GM21390 (cell line): Measurements from ENCODE around the gene PANX1.
A peak's percentile ranks its signal among the peaks of the same experiment; 100 is the strongest.
"Not testable (repeated sequence)": the region's sequence is repeated elsewhere in the genome, so short reads cannot be mapped to it uniquely, and the experiment has no call there.

ENCODE experiments used
- ATAC-seq: cut with Tn5 transposase; IDR thresholded peaks from one replicate; pipeline ENCODE4 v1.9.1; 2021; ENCODE audit not compliant: unreplicated experiment

PANX1 gene

DNA sequence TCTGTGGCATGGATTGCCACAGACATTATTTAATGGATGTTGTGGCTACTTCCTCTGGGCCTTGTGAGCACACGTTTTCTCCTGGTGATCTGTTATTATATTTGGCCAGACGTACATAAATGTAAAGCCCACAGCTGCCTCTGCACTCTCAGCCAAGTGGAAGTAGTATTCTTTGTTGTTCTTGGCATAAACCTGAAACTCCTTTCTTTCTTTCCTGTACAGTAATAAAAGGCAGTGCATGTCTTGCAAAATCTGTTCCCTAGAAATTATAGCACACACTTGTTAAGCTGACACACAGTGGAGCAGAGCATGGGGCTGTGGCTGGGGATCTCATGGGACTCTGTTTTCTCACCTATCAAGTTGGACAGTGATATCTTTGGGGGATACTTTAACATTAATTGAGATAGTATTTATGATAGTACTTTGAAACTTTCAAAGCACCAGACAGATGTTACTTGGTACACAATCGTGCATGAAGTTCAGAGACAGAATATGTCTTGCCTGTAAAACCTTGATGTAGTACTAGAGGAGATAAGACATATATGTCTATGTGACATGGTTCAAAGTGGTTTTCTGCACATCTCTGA, 20.9 kb downstream of the PANX1 start:
- no peak for ATAC-seq

DNA sequence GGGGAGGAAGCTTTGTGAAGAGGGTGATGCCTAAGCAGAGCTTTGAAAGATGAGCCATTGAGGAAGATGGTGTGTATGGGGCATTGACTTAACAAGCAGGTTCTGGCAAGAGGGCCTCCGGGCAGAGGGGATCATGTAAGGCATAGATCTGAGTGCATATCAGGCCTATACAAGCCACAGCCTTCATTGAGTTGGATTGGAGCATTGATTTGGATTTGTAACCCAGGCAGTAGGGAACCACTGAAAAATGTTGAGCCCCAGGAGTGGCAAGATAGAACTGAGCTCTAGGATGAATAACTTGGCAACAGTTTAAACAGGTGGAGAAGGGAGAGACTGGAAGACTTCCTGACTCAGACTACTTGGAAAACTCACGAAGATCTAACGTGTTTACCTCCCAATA, 21.4 kb downstream of the PANX1 start:
- no peak for ATAC-seq

DNA sequence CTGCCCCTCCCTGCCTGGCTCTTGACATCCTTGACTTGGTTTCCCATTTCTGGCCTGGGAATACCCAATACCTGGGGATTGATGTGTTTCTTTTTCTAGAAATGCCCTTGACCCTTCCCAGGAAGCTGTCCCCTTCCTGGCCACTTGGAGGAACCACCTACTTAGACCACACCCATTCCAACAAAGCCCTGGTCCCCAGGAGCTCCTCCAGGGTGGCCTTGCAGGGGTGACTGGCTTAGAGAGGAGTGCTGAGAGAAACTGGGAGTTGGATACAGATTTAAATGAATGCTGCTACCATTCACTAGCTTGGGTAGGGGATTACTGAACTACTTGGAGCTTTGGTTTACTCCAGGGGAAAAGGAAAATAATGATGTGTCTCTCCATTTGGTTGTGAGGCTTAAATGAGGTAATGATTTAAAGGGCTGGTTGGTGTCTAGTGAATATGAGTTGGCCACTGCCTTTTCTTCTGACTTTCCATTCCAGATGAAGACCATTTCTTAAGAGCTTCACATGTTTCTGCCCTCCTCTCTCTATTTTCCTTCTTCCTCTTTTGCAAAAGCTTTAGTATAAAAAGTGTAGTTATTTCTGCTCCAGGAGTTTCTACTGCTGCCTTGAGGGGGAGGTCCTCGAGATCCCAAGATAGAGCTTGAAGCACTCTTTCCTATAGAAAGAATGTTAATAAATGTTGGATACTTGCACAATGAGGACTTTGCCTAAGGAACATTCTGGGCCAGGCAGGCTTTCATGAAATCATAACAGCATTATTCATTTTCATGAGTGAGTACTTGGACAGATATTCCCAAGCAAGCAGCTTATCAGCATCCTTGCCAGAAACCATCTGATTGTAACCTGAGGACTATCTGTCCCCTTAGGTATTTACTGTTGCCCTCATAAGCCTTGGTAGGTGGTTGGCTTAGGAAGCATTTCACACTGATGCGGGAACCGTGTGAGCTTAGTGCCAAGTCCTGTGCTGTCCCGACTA, 22.4 kb downstream of the PANX1 start:
- ATAC-seq = no peak

DNA sequence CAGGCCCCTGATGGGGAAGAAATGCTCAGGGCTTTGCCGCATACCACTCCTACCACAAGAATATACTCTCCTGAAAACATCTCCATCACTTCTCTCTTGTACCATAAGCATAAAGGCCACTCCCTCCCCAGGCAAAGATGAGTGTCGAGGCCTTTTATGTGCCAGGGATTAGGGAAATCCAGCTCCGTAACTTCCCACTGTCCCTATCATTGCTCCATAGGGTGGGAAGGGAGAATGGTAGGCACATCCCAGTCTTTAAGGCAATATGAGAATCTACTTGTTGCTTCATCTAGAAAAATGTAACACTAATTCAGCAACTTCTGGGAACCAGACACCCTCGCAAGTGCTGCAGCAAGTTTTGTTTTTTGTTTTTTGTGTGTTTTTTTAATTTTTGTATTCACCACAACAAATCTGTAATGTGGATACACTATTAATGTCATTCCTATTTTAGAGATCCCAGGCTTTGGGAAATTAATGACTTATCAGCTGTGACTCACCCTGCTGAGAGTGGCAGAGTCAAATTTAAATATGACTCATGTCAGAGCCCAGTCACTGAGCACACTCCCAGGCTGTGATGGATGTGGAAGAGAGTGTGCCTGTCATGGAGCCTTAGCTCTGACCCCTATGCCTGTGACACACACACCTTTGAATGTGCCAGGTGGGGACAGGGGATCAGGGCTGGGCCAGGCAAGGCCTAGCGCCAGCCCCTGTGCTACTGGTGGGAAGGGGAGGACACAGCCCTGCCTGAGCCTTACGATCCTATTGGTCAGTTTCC, 23.4 kb downstream of the PANX1 start:
- ATAC-seq = peak; percentile 53

DNA sequence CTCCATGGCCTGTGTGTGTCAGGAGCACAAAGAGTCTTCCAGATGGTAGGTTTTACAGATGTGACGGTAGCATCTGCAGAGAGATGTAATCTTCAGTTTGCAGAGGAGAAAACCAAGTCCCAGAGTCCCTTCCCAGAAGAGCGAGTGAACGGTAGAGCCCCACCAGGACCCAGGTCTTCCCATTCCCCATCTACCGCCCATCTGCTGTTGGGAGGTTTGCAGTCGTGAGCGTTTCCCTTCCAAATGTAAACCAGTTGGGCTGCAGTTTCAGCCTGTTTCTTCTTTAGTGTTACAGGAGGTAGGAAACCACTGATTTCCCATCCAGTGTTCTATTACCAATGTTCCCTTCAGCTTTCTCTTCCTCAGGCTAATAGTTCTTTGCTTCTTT, 24.0 kb downstream of the PANX1 start:
- ATAC-seq = no peak

DNA sequence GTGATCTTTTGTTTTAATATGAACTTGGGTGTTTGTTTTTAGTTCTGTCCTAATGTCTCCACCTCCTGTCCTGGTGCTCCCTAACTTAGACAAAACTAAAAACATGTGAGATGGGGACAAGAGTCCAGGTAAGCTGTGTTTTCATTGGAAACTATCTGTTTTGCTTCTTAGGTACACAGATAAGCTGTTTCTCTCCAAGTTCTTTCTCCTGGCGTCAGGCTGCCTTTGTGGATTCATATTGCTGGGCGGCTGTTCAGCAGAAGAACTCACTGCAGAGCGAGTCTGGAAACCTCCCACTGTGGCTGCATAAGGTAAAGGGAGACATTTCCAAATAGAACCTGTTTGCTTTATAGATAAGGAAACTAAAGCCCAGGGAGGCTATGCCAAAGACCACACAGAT, 24.7 kb downstream of the PANX1 start:
- no peak for ATAC-seq

DNA sequence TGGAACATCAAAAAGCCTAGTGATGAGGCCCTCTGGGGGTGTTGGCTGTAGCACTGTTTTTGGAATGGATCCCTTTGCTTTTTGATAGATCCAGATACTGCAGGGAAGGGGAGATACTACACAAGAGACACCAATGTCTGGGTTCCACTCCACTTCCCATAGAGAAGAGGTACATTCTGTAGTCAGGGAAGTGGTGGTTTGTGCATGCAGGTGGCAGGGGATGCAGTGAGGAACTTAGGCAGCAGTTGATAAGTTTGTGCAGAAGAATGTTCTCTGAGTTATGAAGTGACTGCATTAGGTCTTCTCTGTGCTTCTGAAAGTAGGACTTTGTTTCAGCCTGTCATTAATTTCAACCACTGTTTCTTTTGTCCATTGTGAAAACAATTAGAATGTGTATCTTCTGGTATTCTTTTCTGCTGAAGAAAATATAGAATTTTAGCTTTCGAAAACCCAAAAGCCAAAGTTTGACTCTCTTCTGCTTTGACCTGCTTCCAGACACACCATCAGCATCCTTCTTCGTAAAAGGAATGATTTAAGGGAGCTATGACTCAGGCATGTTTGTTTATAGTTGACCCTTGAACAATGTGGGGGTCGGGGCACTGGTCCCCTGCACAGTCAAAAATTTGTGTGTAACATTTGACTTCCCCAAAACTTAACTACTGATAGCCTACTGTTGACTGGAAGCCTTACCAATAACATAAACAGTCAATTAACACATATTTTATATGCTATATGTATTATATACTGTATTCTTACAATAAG, 25.6 kb downstream of the PANX1 start:
- no peak for ATAC-seq

DNA sequence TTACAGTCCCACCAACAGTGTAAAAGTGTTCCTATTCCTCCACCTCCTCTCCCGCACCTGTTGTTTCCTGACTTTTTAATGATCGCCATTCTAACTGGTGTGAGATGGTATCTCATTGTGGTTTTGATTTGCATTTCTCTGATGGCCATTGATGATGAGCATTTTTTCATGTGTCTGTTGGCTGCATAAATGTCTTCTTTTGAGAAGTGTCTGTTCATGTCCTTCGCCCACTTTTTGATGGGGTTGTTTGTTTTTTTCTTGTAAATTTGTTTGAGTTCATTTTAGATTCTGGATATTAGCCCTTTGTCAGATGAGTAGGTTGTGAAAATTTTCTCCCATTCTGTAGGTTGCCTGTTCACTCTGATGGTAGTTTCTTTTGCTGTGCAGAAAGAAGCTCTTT, 28.7 kb downstream of the PANX1 start:
- ATAC-seq = not testable (repeated sequence)

DNA sequence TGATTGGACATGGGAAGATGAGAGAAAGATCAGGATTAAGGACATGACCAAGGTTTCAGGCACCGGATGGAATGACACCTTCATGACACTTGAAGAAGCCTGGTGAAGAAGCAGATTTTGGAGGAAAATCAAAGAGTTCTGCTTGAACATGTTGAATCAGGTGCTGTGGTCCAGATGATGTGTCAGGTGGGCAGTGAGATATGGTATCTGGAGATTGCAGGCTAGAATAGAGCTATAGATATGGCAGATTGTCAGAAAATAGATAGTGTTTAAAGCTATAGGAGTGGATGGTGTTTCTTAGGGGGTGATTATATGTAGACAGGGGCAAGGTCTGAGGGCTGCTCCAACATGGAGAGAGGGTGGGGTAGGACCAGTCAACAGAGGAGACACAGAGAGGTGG, 40.2 kb downstream of the PANX1 start:
- no peak for ATAC-seq

DNA sequence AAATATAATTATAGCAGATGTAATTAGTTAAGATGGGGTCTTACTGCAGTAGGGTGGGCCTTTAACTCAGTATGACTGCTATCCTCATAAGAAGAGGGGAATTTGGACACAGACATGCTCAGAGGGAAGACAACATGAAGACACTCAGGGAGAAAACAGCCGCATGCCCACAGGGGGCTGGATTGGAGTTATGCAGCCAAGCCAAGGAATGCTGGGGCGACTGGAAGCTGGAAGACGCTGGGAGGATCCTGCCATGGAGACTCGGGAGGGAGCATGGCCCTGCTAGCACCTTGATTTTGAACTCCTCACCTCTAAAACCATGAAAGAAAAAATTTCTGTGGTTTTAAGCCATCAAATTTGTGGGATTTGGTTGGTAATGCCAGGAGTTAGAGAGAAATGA, 40.9 kb downstream of the PANX1 start:
- ATAC-seq = no peak

DNA sequence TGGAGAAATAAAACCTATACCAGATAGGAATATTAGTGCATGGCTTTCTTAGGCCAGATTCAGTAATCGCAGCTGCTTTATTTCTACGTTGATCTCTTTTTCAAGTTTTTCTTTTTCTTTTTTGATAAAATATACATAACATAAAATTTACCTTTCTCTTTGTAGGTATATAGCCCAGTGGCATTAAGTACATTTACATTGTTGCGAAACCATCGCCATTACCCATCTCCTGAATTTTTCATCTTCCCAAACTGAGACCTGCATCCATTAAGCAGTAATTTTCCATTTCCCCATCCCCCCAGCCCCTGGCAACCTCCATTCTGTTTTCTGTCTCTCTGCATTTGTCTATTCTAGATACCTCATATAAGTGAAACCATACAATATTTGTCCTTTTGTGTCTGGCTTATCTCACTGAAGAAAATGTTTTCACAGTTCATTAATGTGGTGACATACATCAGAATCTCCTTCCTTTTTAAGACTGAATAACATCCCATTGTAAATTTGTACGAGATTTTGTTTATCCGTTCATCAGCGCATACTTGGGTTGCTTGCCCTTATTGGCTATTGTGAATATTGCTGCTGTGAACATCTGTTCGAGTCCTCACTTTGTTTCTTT, 41.4 kb downstream of the PANX1 start:
- ATAC-seq = no peak

DNA sequence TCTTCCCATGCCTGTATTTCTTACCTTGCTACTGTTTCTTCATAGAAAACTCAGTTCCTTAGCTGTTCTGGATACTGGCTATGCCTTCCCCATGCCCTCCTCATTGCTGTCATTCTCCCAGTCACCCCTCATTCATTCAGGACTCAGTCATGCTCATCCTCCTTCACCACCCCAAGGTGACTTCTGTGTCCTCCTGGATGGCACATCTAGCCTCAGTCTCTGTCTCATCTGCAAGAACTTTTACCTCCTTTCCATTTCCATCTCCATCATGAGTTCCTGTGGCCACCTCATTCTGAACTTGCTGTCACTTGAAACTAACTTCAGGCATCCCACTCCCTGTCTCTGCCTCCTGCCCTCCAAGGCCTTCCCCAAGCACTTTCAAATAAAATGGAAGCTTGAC, 42.3 kb downstream of the PANX1 start:
- ATAC-seq = no peak

DNA sequence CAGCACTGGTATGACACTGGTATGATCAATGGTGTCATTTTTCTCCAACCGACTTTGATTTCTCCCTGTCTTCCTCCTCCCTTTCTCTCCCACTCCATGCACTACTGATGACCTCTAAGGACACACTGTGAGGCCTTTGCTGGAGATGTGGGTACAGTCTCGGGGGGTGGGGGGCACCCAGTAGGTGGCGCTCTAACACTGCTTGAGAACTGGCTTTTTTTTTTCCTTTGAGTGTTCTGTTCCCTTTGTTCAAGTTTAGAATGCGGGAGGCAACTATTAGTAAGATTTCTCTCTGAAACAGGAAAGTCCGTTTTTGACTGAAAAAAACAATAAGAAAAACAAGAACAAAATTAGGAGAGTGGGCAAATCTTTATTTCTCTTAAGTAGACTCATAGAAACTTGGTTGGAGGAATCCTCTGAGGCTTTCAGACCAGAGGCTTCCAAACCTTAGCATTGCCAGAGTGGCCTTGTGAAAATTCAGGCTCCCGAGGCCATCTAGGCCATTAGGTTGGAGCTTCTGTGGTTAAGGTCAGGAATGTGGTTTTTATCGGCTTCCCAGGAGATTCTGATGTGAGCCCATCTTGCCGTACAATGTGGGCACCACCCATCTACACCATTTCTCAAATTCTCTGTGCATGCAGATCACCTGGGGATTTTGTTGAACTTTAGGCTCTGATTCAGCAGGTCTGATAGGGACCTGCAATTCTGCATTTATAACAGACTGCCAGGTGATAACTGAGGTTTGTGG, 43.2 kb downstream of the PANX1 start:
- peak; percentile 54 for ATAC-seq

DNA sequence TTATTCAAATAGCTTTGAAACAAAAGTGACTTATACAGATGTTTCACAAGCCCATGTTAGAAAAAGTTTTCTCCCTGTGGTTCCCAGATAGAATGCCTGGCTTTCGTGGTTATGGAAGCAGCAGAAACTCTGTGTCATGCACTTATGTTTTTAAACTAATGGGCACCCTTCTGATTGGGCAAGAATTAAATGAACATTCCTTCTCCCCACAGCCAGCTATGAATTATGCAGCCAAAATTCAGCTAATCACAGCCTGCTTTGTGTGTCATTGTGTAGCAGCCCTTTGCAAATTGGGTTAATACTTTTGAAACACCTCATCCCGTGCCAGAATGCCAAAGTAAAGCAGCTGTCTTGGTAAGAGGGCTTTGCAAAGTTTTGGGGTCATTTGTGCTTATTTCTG, 46.9 kb downstream of the PANX1 start:
- ATAC-seq = no peak

DNA sequence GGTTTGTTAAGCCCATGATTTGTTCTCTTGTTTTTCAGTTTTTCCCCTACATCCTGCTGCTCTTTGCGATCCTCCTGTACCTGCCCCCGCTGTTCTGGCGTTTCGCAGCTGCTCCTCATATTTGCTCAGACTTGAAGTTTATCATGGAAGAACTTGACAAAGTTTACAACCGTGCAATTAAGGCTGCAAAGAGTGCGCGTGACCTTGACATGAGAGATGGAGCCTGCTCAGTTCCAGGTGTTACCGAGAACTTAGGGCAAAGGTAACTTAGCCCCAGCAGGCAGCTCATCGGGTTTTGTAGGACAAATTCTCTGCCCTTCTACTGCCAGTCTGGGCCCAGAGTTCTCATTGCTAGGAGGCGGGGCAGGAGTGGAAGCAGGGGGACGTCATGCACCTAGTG, 49.7 kb downstream of the PANX1 start:
- no peak for ATAC-seq

DNA sequence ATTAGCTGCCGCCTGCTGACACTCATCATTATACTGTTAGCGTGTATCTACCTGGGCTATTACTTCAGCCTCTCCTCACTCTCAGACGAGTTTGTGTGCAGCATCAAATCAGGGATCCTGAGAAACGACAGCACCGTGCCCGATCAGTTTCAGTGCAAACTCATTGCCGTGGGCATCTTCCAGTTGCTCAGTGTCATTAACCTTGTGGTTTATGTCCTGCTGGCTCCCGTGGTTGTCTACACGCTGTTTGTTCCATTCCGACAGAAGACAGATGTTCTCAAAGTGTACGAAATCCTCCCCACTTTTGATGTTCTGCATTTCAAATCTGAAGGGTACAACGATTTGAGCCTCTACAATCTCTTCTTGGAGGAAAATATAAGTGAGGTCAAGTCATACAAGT, 51.1 kb downstream of the PANX1 start:
- ATAC-seq = no peak

DNA sequence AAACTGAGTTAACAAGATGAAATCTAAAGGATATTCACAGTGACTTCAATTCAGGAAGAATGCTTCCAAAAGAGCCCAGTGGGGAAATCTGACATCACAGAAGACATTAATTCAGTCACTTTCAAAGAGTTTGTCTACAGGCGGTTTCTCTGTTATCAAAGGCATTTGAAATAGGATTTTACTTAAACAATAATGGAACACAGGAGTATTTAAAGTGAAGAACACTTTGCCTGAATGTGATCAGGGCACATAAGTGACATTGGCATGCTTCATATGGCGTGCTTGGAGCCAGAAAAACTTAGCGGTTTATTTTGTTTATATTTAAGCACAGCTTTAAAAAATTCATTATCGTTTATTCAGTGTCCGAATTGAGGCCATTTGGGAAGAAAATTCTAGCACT, 52.9 kb downstream of the PANX1 start:
- no peak for ATAC-seq

DNA sequence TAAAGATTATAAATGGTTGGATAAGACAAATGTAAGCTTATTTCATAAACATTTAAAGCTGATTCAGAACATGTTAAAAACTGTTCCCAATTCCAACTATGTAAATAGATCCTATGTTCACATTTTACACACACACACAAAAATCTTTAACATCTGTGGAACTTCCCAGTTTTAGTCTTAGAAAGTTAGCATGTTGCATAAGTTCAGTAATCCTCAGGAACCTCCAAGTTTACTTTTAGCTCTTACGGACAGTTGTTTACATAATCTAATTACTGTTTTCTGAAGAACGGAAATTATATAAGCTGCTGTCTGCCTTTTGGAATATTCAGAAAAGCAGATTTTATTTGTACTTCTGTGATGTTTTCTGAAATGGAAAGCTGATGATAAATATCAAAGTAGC, 53.3 kb downstream of the PANX1 start:
- no peak for ATAC-seq

DNA sequence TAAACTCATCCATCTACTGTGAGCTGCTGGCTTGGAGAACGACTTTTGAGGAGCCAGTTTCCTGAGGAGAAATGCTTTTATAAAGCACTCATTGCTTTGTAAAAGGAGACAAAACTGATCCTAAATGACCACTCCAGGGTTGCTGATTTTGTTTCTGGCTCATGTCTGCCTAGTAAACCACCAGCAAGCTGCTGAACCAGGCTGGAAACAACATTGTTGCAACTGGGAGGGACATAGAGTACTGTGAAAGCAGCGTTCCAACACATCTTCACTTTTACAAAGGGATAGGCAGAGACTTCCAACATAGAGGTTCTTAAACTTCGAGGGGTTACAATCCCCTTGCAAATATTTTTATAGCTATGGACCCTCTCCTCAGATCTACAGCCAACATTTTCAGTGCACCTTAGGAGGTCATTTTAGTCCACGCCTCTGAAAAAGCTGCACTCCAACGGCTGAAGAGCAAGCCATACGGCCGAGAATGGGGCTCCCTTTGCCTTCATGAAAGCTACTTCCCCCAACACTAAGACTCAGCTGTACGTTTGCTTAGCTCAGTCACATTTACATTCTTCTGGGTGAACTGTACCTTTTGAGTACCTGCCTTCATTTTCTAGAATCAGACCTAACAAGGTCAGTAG, 54.7 kb downstream of the PANX1 start:
- no peak for ATAC-seq

DNA sequence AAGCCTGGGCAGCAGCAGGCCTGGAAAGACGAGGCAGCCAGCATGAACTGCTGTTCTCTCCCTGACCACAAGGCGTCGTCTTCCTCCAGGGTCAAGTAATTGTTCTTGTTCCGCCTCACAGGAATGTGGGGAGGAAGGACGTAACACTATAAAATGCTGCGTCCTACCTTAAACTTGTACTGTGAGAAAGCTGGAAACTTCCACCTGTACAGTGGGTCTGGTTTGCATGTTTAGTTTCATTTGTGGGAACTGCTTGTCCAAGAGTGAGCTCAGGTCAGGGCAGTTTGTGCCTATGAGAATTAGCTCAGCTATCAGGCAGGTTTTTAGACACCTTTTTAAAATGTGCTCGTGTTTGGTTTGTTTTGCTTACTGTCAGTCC, 55.2 kb downstream of the PANX1 start:
- peak; percentile 71 for ATAC-seq
